IMR-90 (cell line): ENCODE measurements around the gene SUGCT. TPM values are rescaled to one million over a fixed set of nuclear protein-coding genes. Genes with fewer than 3 reads are reported as not detected.

Experiments used
- ATAC-seq: fragments of 200-7000 bp; cut with Tn5 transposase; 2 replicates; pipeline ENCODE4 v1.9.1; 2020; ENCODE audit warnings: low read depth, mild to moderate bottlenecking, moderate library complexity
- BruUV-seq: library from RNA; stranded (reverse); fragments of 400-500 nt; replicated peaks from 2 replicates; lab custom pipeline; 2021; lab: Mats Ljungman, UMichigan
- CTCF ChIA-PET: fragments of 300-600 bp; formaldehyde crosslinking; extraction: SDS; loops from one replicate; lab custom pipeline; 2021; ENCODE audit warnings: antibody characterized with exemption; lab: Yijun Ruan, JAX
- POLR2A ChIA-PET: fragments of 300-600 bp; sonication (Branson Sonifier 250); formaldehyde crosslinking; loops from one replicate; lab custom pipeline; 2022; ENCODE audit warnings: antibody characterized with exemption; ENCODE audit not compliant: unreplicated experiment; lab: Charles Lee
- DNase-seq: peaks from one replicate; pipeline ENCODE4 v3.0.0; 2013
- H2AFZ ChIP-seq: replicated peaks from 2 replicates; pipeline ENCODE3; 2013; ENCODE audit warnings: low read length, mild to moderate bottlenecking; ENCODE audit not compliant: poor library complexity
- H2AK5ac ChIP-seq: 2 replicates; pipeline ENCODE4 v1.6.1; 2013; ENCODE audit warnings: low read depth, low read length, inconsistent platforms
- H2AK9ac ChIP-seq: replicated peaks from 2 replicates; pipeline ENCODE3; 2013; ENCODE audit warnings: mild to moderate bottlenecking, low read depth, low read length, moderate library complexity; ENCODE audit not compliant: poor library complexity
- H2BK120ac ChIP-seq: 2 replicates; pipeline ENCODE4 v1.6.1; 2013; ENCODE audit warnings: low read depth, low read length, inconsistent platforms
- H2BK15ac ChIP-seq: 3 replicates; pipeline ENCODE4 v1.6.1; 2013; ENCODE audit warnings: low read depth, low read length, inconsistent platforms
- H2BK20ac ChIP-seq: 2 replicates; pipeline ENCODE4 v1.6.1; 2013; ENCODE audit warnings: low read depth, mild to moderate bottlenecking, inconsistent platforms, low read length, moderate library complexity
- H2BK5ac ChIP-seq: 2 replicates; pipeline ENCODE4 v1.6.1; 2013; ENCODE audit warnings: mild to moderate bottlenecking, low read depth, low read length, inconsistent platforms; ENCODE audit not compliant: poor library complexity, severe bottlenecking
- H3K14ac ChIP-seq: replicated peaks from 2 replicates; pipeline ENCODE4 v1.6.1; 2013; ENCODE audit warnings: low read depth, low read length, inconsistent platforms
- H3K18ac ChIP-seq: 2 replicates; pipeline ENCODE4 v1.6.1; 2013; ENCODE audit warnings: low read depth, low read length, control low read depth
- H3K23ac ChIP-seq: 2 replicates; pipeline ENCODE4 v1.6.1; 2013; ENCODE audit warnings: low read depth, low read length, inconsistent platforms
- H3K27ac ChIP-seq: 2 replicates; pipeline ENCODE4 v1.5.1; 2013; ENCODE audit warnings: mild to moderate bottlenecking, control low read depth, low read length; ENCODE audit not compliant: insufficient read depth
- H3K27me3 ChIP-seq: 2 replicates; pipeline ENCODE4 v1.6.1; 2013; ENCODE audit warnings: low read length; ENCODE audit not compliant: control insufficient read depth, insufficient read depth
- H3K36me3 ChIP-seq: 2 replicates; pipeline ENCODE4 v1.6.1; 2013; ENCODE audit warnings: low read length, mixed read lengths; ENCODE audit not compliant: control insufficient read depth, insufficient read depth
- H3K4ac ChIP-seq: 2 replicates; pipeline ENCODE4 v1.6.1; 2013; ENCODE audit warnings: low read depth, low read length, inconsistent platforms
- H3K4me1 ChIP-seq: 2 replicates; pipeline ENCODE4 v1.6.1; 2013; ENCODE audit warnings: low read length, mixed read lengths; ENCODE audit not compliant: control insufficient read depth, insufficient read depth
- H3K4me2 ChIP-seq: 2 replicates; pipeline ENCODE4 v1.6.1; 2013; ENCODE audit warnings: low read depth, mild to moderate bottlenecking, control low read depth, low read length, moderate library complexity
- H3K4me3 ChIP-seq: 2 replicates; pipeline ENCODE4 v1.5.1; 2013; ENCODE audit warnings: low read depth, mild to moderate bottlenecking, control low read depth, low read length, moderate library complexity; ENCODE audit not compliant: insufficient read depth
- H3K56ac ChIP-seq: 2 replicates; pipeline ENCODE4 v1.6.1; 2013; ENCODE audit warnings: low read length, inconsistent platforms; ENCODE audit not compliant: insufficient read depth; ENCODE audit errors: extremely low read depth
- H3K79me1 ChIP-seq, 2 experiments: 2 replicates each; pipeline ENCODE4 v1.6.1; 2013; ENCODE audit warnings: low read length in 2 of 2, inconsistent platforms in 1 of 2, low read depth in 1 of 2
- H3K9ac ChIP-seq: 2 replicates; pipeline ENCODE4 v1.6.1; 2013; ENCODE audit warnings: low read depth, low read length, control low read depth
- H3K9me1 ChIP-seq: 2 replicates; pipeline ENCODE4 v1.6.1; 2013; ENCODE audit warnings: low read length, inconsistent platforms; ENCODE audit not compliant: insufficient read depth
- H3K9me3 ChIP-seq: 2 replicates; pipeline ENCODE4 v1.6.1; 2013; ENCODE audit warnings: low read length; ENCODE audit not compliant: control insufficient read depth, insufficient read depth
- H4K20me1 ChIP-seq: 2 replicates; pipeline ENCODE4 v1.6.1; 2013; ENCODE audit warnings: low read length, inconsistent platforms; ENCODE audit not compliant: insufficient read depth
- H4K5ac ChIP-seq: 2 replicates; pipeline ENCODE4 v1.6.1; 2013; ENCODE audit warnings: mild to moderate bottlenecking, low read depth, low read length, control low read depth
- H4K8ac ChIP-seq, 2 experiments: 2 replicates each; pipeline ENCODE4 v1.6.1; 2013; ENCODE audit warnings: low read depth in 2 of 2, low read length in 2 of 2, control low read depth in 1 of 2, inconsistent platforms in 1 of 2
- H4K91ac ChIP-seq: 2 replicates; pipeline ENCODE4 v1.6.1; 2013; ENCODE audit warnings: low read depth, low read length, inconsistent platforms; ENCODE audit not compliant: insufficient read depth
- CEBPB ChIP-seq: IDR thresholded peaks from 2 replicates; pipeline ENCODE4 v1.6.1; 2012; ENCODE audit warnings: low read depth, low read length, improper control_type of control experiment
- RFX5 ChIP-seq: IDR thresholded peaks from 2 replicates; pipeline ENCODE4 v1.8.0; 2012; ENCODE audit warnings: low read depth, mild to moderate bottlenecking, low read length, moderate library complexity
- WGBS, 2 experiments: methylation state at CpG; one replicate each; pipeline versions ENCODE4 v1.1.5 to v1.1.7; 2013; ENCODE audit warnings: missing lambda C conversion rate in 2 of 2; ENCODE audit not compliant: insufficient read length in 1 of 2; ENCODE audit errors: extremely low coverage in 2 of 2; 5-methylcytosine and 5-hydroxymethylcytosine counted together
- dilution Hi-C: fragments of 300-500 bp; cut with HindIII; formaldehyde crosslinking; loops from one replicate; pipeline ENCODE4 v1.14.3; 2018; ENCODE audit warnings: low sequenced_read_pairs; ENCODE audit not compliant: unreplicated experiment
- in situ Hi-C: fragments of 300-500 bp; cut with MboI; formaldehyde crosslinking; loops from 3 replicates; pipeline ENCODE4 v1.14.3; 2019; ENCODE audit warnings: low sequenced_read_pairs, inconsistent platforms, mixed read lengths
- intact Hi-C: fragments of 100-400 bp; cut with micrococcal nuclease; formaldehyde crosslinking; loops from 2 replicates; pipeline ENCODE4 v1.10.0; 2022
- polyA plus RNA-seq, 3 experiments: library from polyadenylated mRNA; depleted of rRNA; stranded (reverse); fragments of >200 nt; gene quantifications; 2 replicates each; pipeline ENCODE4 v1.2.3, GENCODE V29; 2012; ENCODE audit warnings: low replicate concordance in 1 of 3
- total RNA-seq: library from RNA; depleted of rRNA; stranded (reverse); fragments of >200 nt; gene quantifications from 2 replicates; pipeline ENCODE4 v1.2.3, GENCODE V29; 2012

SUGCT gene
- total and polyA plus RNA-seq, 2 of the 4 experiments (the other 2 are of a cell fraction): 5.9 to 8.3 TPM

DNA sequence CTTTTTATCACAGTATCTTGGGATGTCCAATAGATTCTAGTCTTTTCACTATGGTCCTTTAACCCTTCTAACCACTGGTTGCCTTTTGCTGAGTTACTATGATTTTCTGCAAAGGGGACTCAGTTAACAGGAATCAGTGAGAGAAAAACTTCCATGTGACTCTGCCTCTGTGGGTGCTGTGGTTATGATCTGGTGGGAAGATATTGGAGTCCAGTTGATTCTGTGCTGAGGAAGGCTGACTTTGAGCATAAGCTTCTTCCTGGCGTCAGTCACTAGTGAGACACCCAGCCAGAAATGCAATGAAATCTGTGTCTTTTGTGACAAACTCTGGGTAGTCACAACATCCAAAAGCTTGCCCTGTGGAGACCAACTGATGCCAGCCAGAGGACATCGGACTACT lies 648.0 kb downstream of the SUGCT start:
- no peaks in the 10 kb centered on the region for H3K9me3 ChIP-seq
- no peak overlapping the region for H2BK15ac ChIP-seq
- no peak overlapping the region for H2AK5ac ChIP-seq
- H3K18ac ChIP-seq: no peak overlapping the region
- H3K79me1 ChIP-seq: no peaks in the 10 kb centered on the region
- in situ Hi-C loops: no loop called here
- H4K20me1 ChIP-seq: no peaks in the 10 kb centered on the region
- BruUV-seq: no TSS peak
- CTCF ChIA-PET: no interaction called here
- no peak overlapping the region for H3K4me2 ChIP-seq
- no peak for ATAC-seq
- peak; percentile 20 for DNase-seq
- H3K4me1 ChIP-seq: peaks cover 4% of the 10 kb centered on the region
- H3K14ac ChIP-seq: no peak overlapping the region
- no peak overlapping the region for H2BK5ac ChIP-seq
- intact Hi-C loops: no loop called here
- H3K36me3 ChIP-seq: no peaks in the 10 kb centered on the region
- dilution Hi-C loops: no loop called here
- H3K4ac ChIP-seq: no peak overlapping the region
- TF ChIP-seq CEBPB: no peak
- no peak for TF ChIP-seq RFX5
- H3K4me3 ChIP-seq: no peak overlapping the region
- H2BK120ac ChIP-seq: no peak overlapping the region
- no peak overlapping the region for H3K56ac ChIP-seq
- no peak overlapping the region for H4K91ac ChIP-seq
- H2AK9ac ChIP-seq: no peak overlapping the region
- no peaks in the 10 kb centered on the region for H3K9me1 ChIP-seq
- no peak overlapping the region for H4K8ac ChIP-seq
- H3K9ac ChIP-seq: no peak overlapping the region
- no peaks in the 10 kb centered on the region for H3K27me3 ChIP-seq
- H3K23ac ChIP-seq: no peak overlapping the region
- H4K5ac ChIP-seq: no peak overlapping the region
- H2AFZ ChIP-seq: no peak overlapping the region
- H3K27ac ChIP-seq: no peak overlapping the region
- H2BK20ac ChIP-seq: no peak overlapping the region
- WGBS, 2 experiments: 100% methylated on average over 1 of the region's 2 CpGs; no CpG with 5 or more reads in 1 of the 2 experiments
- POLR2A ChIA-PET: no interaction called here
